Endodermal cell (in vitro differentiated cells): ENCODE results near the gene BRD4. TPM values are rescaled to one million over a fixed set of nuclear protein-coding genes. Genes with fewer than 3 reads are reported as not detected.

Experiments
- DNase-seq: peaks from one replicate; pipeline ENCODE4 v3.0.0-alpha.2; 2017
- H3K27ac ChIP-seq: 2 replicates; pipeline ENCODE4 v1.5.1; 2013; ENCODE audit warnings: mild to moderate bottlenecking, low read depth, low read length, moderate library complexity
- H3K27me3 ChIP-seq: 2 replicates; pipeline ENCODE4 v1.6.1; 2013; ENCODE audit warnings: mild to moderate bottlenecking, low read length, moderate library complexity; ENCODE audit not compliant: insufficient read depth, control insufficient read depth, poor library complexity, severe bottlenecking
- H3K36me3 ChIP-seq: 2 replicates; pipeline ENCODE4 v1.7.0; 2013; ENCODE audit warnings: mild to moderate bottlenecking, low read length, moderate library complexity; ENCODE audit not compliant: control insufficient read depth, insufficient read depth
- H3K4me1 ChIP-seq: one replicate; pipeline ENCODE4 v1.7.0; 2013; ENCODE audit warnings: low read length; ENCODE audit not compliant: control insufficient read depth, insufficient read depth
- H3K4me3 ChIP-seq: 2 replicates; pipeline ENCODE4 v1.5.1; 2013; ENCODE audit warnings: mild to moderate bottlenecking, low read length, moderate library complexity
- H3K9ac ChIP-seq: 2 replicates; pipeline ENCODE4 v1.6.1; 2013; ENCODE audit warnings: mild to moderate bottlenecking, low read length, moderate library complexity; ENCODE audit not compliant: poor library complexity, severe bottlenecking; ENCODE audit errors: extremely low read depth
- H3K9me3 ChIP-seq: 2 replicates; pipeline ENCODE4 v1.6.1; 2013; ENCODE audit warnings: mild to moderate bottlenecking, low read length, moderate library complexity; ENCODE audit not compliant: control insufficient read depth
- H3K27ac Mint-ChIP-seq: 2 replicates; pipeline ENCODE4 v1.8.0; 2020; ENCODE audit warnings: mixed read lengths
- H3K27me3 Mint-ChIP-seq: 2 replicates; pipeline ENCODE4 v1.8.0; 2021; ENCODE audit warnings: mild to moderate bottlenecking, mixed read lengths; ENCODE audit not compliant: insufficient read depth
- H3K36me3 Mint-ChIP-seq: 2 replicates; pipeline ENCODE4 v1.8.0; 2020; ENCODE audit warnings: low read depth, mixed read lengths
- H3K4me1 Mint-ChIP-seq: 2 replicates; pipeline ENCODE4 v1.8.0; 2020; ENCODE audit warnings: mixed read lengths
- H3K4me3 Mint-ChIP-seq: 2 replicates; pipeline ENCODE4 v1.8.0; 2020; ENCODE audit warnings: mild to moderate bottlenecking, moderate library complexity, mixed read lengths
- H3K9me3 Mint-ChIP-seq: 2 replicates; pipeline ENCODE4 v1.8.0; 2020; ENCODE audit warnings: mild to moderate bottlenecking, mixed read lengths
- WGBS, 2 experiments: methylation state at CpG; one replicate each; pipeline versions ENCODE4 v1.1.5 to v1.1.7; 2013; ENCODE audit warnings: missing lambda C conversion rate in 2 of 2, mixed read lengths in 1 of 2; ENCODE audit not compliant: insufficient coverage in 1 of 2, insufficient read length in 1 of 2; 5-methylcytosine and 5-hydroxymethylcytosine counted together
- total RNA-seq, 2 donors: library from RNA; stranded (reverse); fragmentation: NEBNext Ultra II Directional in 1 of 2; extraction: Animal tissue kit (Norgen Biotek cat#: 25700) in 1 of 2; gene quantifications; 2 replicates in 1 of 2; 3 replicates in 1 of 2; pipeline ENCODE4 v1.2.1, GENCODE V29; 2021
- TF ChIP-seq, protein P1 (sequence below): fragments of 200-600 bp; sonication (generic); conservative IDR thresholded peaks from 2 replicates; pipeline ENCODE4 v1.5.0; 2021; ENCODE audit warnings: antibody characterized with exemption, mild to moderate bottlenecking

BRD4 gene
- total RNA-seq, 2 donors from 2014 or later = 149 to 156 TPM

DNA sequence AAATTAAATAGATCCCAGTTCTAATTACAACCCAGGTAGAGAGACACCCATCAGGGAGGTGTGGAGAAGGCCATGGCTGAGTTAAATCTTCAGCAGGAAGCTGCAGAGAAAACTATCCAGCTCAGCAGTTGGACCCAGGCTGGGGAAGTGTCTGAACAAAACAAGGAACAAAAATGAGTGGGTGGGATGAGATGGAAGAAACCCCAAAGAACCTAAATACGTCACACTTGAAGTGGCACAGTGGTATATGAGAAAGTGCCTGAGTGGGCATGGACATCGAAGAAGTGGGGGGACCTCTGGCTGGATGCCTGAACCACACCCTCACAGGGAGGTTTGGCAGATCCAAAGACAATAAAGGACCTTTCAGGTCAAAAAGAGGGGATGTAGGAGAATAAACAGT, 96.6 kb downstream of the BRD4 start:
- no peak for DNase-seq
- Mint-ChIP-seq H3K27ac (no peak overlapping the region), H3K9me3 (no peaks in the 10 kb centered on the region), H3K27me3 (no peaks in the 10 kb centered on the region), H3K36me3 (peaks cover 27% of the 10 kb centered on the region), H3K4me3 (no peak overlapping the region), H3K4me1 (no peaks in the 10 kb centered on the region)
- peaks cover 47% of the 10 kb centered on the region for H3K36me3 ChIP-seq
- H3K27ac ChIP-seq = no peak overlapping the region
- H3K4me3 ChIP-seq = no peak overlapping the region
- TF ChIP-seq, protein P1, sequence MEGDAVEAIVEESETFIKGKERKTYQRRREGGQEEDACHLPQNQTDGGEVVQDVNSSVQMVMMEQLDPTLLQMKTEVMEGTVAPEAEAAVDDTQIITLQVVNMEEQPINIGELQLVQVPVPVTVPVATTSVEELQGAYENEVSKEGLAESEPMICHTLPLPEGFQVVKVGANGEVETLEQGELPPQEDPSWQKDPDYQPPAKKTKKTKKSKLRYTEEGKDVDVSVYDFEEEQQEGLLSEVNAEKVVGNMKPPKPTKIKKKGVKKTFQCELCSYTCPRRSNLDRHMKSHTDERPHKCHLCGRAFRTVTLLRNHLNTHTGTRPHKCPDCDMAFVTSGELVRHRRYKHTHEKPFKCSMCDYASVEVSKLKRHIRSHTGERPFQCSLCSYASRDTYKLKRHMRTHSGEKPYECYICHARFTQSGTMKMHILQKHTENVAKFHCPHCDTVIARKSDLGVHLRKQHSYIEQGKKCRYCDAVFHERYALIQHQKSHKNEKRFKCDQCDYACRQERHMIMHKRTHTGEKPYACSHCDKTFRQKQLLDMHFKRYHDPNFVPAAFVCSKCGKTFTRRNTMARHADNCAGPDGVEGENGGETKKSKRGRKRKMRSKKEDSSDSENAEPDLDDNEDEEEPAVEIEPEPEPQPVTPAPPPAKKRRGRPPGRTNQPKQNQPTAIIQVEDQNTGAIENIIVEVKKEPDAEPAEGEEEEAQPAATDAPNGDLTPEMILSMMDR = no peak
- H3K9ac ChIP-seq = no peak overlapping the region
- WGBS, 2 experiments = 100% methylated on average over 1 to 2 of the region's 2 CpGs
- no peaks in the 10 kb centered on the region for H3K9me3 ChIP-seq
- H3K27me3 ChIP-seq = no peaks in the 10 kb centered on the region
- H3K4me1 ChIP-seq = no peaks in the 10 kb centered on the region

DNA sequence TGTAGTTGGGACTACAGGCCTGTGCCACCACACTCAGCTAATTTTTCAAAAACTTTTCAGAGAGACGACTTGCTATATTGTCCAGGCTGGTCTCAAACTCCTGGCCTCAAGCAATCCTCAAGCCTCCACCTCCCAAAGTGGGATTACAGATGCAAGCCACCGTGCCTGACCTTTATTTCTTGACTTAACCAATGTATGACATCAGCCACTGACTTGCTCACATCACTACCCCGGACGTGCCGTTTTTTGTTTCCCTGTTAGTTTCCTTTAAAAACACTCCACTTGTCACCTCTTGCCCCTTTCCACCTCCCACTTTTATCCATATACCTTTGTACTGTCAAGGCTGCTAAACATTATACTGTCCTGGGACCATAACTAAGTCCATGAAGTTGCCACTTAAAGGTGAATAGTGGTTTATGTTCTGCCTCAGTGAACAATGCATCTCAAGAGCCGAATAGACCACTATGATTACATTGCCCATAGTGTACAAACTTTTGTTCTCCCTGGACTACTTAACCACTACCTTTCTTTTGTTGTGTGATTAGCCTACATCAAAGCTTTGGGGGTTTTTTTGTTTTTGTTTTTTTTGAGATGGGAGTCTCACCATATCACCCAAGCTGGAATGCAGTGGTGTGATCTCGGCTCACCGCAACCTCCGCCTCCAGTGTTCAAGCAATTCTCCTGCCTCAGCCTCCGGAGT, 97.8 kb downstream of the BRD4 start:
- WGBS, 2 experiments = 93 to 94% methylated on average over 7 to 10 of the region's 10 CpGs
- Histone ChIP-seq H3K27ac (no peak overlapping the region), H3K9me3 (no peaks in the 10 kb centered on the region), H3K4me3 (no peak overlapping the region), H3K9ac (no peak overlapping the region), H3K36me3 (peaks cover 39% of the 10 kb centered on the region), H3K27me3 (no peaks in the 10 kb centered on the region), H3K4me1 (no peaks in the 10 kb centered on the region)
- Mint-ChIP-seq H3K36me3 (peaks cover 22% of the 10 kb centered on the region), H3K4me1 (no peaks in the 10 kb centered on the region), H3K27ac (no peak overlapping the region), H3K27me3 (no peaks in the 10 kb centered on the region), H3K4me3 (no peak overlapping the region), H3K9me3 (no peaks in the 10 kb centered on the region)
- TF ChIP-seq, protein P1 = no peak
- no peak for DNase-seq

DNA sequence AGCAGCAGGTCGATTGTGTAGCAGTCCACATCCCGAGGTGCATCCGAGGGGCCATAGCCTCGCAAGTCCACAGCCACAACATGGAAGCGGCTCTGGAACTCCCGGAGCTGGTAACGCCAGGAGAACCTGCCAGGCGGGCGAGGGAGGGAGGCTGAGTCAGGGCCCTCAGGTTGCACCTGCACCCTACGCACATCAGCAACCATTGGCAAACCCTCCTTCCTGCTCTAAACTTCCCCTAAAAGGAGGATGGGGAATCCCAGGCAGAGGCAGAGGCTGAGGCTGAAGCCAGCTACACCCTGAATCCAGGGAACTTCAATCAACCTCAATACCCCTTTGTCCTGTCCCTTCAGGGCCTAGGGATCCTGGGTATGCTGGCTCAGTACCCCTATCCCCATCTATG, 101.1 kb downstream of the BRD4 start:
- no peaks in the 10 kb centered on the region for H3K4me1 Mint-ChIP-seq
- H3K36me3 ChIP-seq = peaks cover 20% of the 10 kb centered on the region
- no peaks in the 10 kb centered on the region for H3K4me1 ChIP-seq
- 95 to 99% methylated on average over 10 of the region's 10 CpGs for WGBS, 2 experiments
- no peaks in the 10 kb centered on the region for H3K9me3 ChIP-seq
- H3K9ac ChIP-seq = no peak overlapping the region
- H3K27me3 Mint-ChIP-seq = no peaks in the 10 kb centered on the region
- no peak overlapping the region for H3K27ac ChIP-seq
- H3K36me3 Mint-ChIP-seq = peaks cover 22% of the 10 kb centered on the region
- H3K9me3 Mint-ChIP-seq = no peaks in the 10 kb centered on the region
- H3K27ac Mint-ChIP-seq = no peak overlapping the region
- H3K4me3 Mint-ChIP-seq = peak overlapping the region; percentile 70
- TF ChIP-seq, protein P1 = no peak
- H3K4me3 ChIP-seq = peak overlapping the region; percentile 73
- DNase-seq = no peak
- H3K27me3 ChIP-seq = no peaks in the 10 kb centered on the region
